OCI-LY3 (cell line): ENCODE data around the gene ANKS1B.

ENCODE experiments used
- CTCF ChIP-seq: fragments of 200-600, 300-600 bp; sonication (generic); IDR thresholded peaks from 2 replicates; pipeline ENCODE4 v1.5.1; 2014; ENCODE audit warnings: antibody characterized with exemption, low read length, low read depth
- EZH2phosphoT487 ChIP-seq: fragments of 200-600 bp; shearing (Covaris generic); IDR thresholded peaks from 2 replicates; pipeline ENCODE4 v1.6.1; 2018; ENCODE audit warnings: antibody characterized with exemption, mixed run types, low read depth

- TF ChIP-seq CTCF (no peak), EZH2phosphoT487 (no peak)
Measured at GRCh38 chr12:99901181-99901580, 83.6 kb downstream of the ANKS1B start.
